LNCAP (cell line): ENCODE measurements around the gene ZNF740.

Experiments
- CTCF ChIP-seq: fragments of 450-650 bp; IDR thresholded peaks from 2 replicates; pipeline ENCODE4 v1.5.1; 2017; ENCODE audit warnings: mild to moderate bottlenecking

The ZNF740 gene

DNA sequence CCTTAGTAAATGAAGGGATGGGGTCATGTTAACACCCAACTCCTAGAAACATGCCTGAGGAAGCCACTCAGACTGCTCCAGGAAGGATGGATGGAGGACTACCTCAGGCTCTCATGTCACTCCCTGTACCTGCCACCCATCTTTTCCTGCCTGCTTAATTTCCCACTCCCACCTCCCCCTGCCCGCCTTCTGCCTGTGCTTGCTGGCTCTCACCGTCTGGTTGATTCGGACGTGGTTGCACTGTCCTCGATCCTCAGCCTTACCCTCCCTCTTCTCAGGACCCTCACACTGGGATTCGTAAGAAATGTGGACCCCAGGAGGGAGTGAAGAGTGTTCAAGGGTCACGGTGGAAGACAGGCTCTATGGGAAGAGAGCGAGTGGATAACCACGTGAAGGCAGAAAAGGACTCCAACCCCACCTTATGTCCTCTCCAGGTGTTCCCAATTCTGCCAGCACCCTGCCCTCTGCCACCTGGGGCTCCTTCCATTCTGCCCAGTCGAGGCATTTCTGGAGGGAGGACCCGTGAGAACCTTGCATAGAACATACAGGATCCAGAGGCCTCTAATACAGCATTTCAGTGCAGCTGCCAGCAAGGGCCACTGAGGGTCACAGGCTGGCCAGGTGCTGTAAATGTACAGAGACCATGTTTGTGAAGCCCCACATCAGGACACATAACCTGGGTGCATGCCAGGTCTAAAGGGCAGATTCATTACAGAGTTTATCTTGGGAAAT lies 13.6 kb downstream of the ZNF740 start:
- no peak for TF ChIP-seq CTCF

DNA sequence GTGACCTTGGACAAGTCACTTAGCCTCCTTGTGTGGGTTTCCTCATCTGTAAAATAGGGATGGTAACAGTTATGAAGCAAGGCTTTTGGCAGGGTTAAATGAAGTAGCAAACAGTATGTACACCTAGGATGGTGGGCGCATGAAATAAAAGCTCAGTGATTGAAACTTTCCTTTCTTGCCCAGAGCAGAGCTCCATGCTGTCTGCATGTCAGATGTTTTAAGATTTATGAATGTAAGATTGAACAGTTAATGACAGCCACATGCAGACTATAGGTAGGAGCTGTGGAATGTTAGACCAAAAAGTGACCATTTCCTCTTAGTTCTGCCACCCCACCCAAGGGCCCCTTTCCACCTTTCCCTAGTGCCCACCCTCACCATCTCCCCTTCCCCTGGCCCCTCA lies 14.5 kb downstream of the ZNF740 start:
- no peak for TF ChIP-seq CTCF

DNA sequence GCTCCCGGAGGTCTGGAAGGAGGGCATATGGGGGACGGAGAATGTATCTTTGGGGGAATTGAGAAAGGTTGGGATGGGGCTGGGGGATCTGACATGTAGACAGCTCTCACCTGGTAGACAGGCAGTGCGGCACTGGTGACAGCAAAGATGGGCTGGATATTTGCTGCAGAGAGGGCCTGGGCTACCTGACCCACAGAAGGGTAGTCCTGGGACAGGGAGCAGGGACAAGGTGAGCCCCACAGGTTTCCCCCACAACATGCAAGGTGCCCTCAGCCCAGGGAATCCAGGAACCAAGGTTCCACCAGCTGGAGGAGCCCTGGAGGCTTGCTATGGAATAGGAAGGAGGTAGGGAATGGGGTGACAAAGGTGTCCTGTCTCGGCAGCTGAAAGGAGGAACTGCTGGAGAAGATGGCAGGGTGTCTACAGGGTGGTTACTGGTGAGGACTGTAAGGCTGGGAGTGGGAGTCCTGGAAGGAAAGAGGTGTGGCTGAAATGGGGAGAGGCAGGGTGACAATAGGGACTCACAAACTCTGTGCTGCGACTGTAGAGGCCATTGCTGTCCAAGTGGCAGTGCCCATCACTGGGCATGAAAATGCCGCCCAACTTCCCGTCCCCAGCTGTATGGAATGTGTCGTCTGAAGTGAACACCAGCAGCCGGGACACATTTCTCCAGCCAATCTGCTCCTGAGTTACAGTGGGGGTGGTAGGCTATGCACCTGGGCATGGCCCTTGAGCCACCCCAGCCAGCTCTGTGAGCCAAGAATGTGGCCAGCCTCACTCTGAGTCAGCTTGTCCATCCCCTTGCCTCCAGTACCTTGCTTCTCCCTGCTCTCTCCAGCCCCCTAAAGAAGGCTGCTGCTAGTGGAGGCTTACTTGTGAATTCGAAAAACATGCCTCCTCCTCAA lies 15.2 kb downstream of the ZNF740 start:
- no peak for TF ChIP-seq CTCF

DNA sequence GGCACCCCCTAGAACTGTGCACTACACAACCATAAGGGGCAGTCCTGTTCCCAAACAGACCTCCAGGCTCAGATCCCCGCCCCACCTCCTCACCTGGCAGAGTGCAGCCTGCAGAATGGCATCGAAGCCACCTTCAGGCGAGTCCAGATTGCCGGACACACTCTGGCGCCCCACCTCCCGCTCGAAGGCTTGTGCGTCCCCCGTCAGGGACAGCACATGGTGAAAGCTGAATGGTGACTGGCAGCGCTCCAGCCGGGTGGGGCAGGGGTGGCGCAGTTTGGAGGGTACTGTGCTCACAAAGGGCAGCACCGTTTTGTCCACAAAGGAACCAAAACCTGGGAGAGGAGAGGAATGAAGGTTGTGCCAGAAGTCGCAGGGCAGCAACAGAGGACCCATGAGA lies 16.0 kb downstream of the ZNF740 start:
- no peak for TF ChIP-seq CTCF

- TF ChIP-seq CTCF = no peak
These were observed 16.6 kb downstream of the ZNF740 start for GRCh38 chr12:53197011-53197640.

GRCh38 chr12:53198486-53199110 lies 18.1 kb downstream of the ZNF740 start:
- no peak for TF ChIP-seq CTCF

DNA sequence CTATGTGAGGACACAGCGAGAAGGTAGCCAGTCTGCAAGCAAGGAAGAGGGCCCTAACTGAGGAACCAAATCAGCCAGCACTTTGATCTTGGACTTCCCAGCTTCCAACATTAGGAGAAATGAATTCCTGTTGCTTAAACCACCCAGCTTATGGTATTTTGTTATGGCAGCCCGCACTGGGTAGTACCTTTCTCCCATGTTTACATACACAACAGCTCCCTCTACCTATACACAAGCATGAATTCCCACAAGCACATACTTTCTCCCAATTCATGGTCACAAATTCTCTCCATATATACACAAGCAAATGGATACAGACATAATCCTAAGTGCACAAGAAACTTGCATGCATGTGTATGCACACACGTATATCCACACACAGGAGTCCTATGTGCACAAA lies 19.2 kb downstream of the ZNF740 start:
- no peak for TF ChIP-seq CTCF
